ENCODE data around the gene GLP1R. TPM values are rescaled to one million over a fixed set of nuclear protein-coding genes. Genes with fewer than 3 reads are reported as not detected.

Gene GLP1R
- total RNA-seq, 3 donors from 2014 or later (not counting 1 experiment from before 2014, with no cell fraction given) = 2.2 to 6.5 (median 3.0) TPM

DNA sequence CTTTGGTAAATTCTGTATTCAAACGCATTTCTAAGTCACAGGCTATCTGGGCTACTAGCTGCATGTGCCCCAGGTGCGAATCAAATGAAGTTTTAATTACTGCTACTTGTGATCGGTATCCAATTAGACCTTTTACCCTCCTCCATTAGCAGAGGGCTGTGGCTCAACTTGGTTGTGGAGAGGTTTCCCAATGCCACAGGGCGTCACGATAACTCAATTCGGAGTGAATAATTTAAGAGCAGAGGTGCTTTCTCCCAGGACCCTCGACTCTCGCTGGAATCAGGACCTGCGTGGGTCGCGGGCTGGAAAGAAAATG is 65.8 kb downstream of the GLP1R start:
- intact Hi-C loops (cut with micrococcal nuclease) = loop anchor here (10.0 kb wide), 1 partner anchor 480 kb away; the partner anchor contains the start of gene BTBD9
- no peaks in the 10 kb centered on the region for H3K9me3 ChIP-seq (ENCODE audit: control insufficient read depth, insufficient read depth, low read length)

GRCh38 chr6:39114704-39115599 is 66.4 kb downstream of the GLP1R start, which contains the start of gene SAYSD1:
Gene SAYSD1, minus strand, starts transcription at chr6:39115186. Its CDS starts 97 bp downstream, at chr6:39115089.
- H3K27ac Mint-ChIP-seq = peak within 1 kb of the TSS; percentile 91 to 98
- H3K27ac ChIP-seq (ENCODE audit: low read length) = peak within 1 kb of the TSS; percentile 96
- H3K9me3 Mint-ChIP-seq = no peaks in the 10 kb centered on the region
- H3K36me3 Mint-ChIP-seq = no peaks in the 10 kb centered on the region
- peak within 1 kb of the TSS; percentile 96 for H3K4me3 Mint-ChIP-seq
- H3K9me3 ChIP-seq (ENCODE audit: control insufficient read depth, insufficient read depth, low read length) = no peaks in the 10 kb centered on the region
- TF ChIP-seq CTCF (IDR thresholded peaks at IDR 0.05) = no peak
- DNase-seq (peak; percentile 92 to 98), ATAC-seq (peak; percentile 87 to 94 (median 90))
- intact Hi-C loops (cut with micrococcal nuclease) = loop anchor here (10.0 kb wide), 1 partner anchor 480 kb away; the partner anchor contains the start of gene BTBD9
- H3K4me3 ChIP-seq (ENCODE audit: low read length) = peak within 1 kb of the TSS; percentile 92
- WGBS (ENCODE audit: insufficient coverage) = 4% methylated on average over 68 of the region's 68 CpGs
- peaks cover 21 to 29% of the 10 kb centered on the region in 2 donors for H3K4me1 Mint-ChIP-seq
- peaks cover 6% of the 10 kb centered on the region for H3K4me1 ChIP-seq (ENCODE audit: control insufficient read depth, insufficient read depth, low read length)
- peaks cover 4% of the 10 kb centered on the region for H3K36me3 ChIP-seq (ENCODE audit: control insufficient read depth, insufficient read depth, low read length)
- H3K27me3 ChIP-seq (ENCODE audit: control insufficient read depth, insufficient read depth, low read length) = no peaks in the 10 kb centered on the region
- H3K27me3 Mint-ChIP-seq (ENCODE audit: low read depth in 2 of 2) = no peaks in the 10 kb centered on the region

More for the DNA sequence above, 65.8 kb downstream of the GLP1R start:
- WGBS (ENCODE audit: insufficient coverage) = under 1% methylated on average over 10 of the region's 11 CpGs
- Histone ChIP-seq H3K27me3 (ENCODE audit: control insufficient read depth, insufficient read depth, low read length) (no peaks in the 10 kb centered on the region), H3K36me3 (ENCODE audit: control insufficient read depth, insufficient read depth, low read length) (peaks cover 10% of the 10 kb centered on the region), H3K27ac (ENCODE audit: low read length) (peak overlapping the region; percentile 96), H3K4me3 (ENCODE audit: low read length) (peak overlapping the region; percentile 92), H3K4me1 (ENCODE audit: control insufficient read depth, insufficient read depth, low read length) (peaks cover 6% of the 10 kb centered on the region)
- Mint-ChIP-seq H3K36me3 (no peaks in the 10 kb centered on the region), H3K27me3 (ENCODE audit: low read depth in 2 of 2) (no peaks in the 10 kb centered on the region), H3K4me1 (peaks cover 21 to 29% of the 10 kb centered on the region in 2 donors), H3K9me3 (no peaks in the 10 kb centered on the region), H3K27ac (peak overlapping the region; percentile 91 to 98), H3K4me3 (peak overlapping the region; percentile 96)
- ATAC-seq (peak in 2 of 3 donors; percentile 1 to 2), DNase-seq (no peak)
- no peak for TF ChIP-seq CTCF (IDR thresholded peaks at IDR 0.05)

DNA sequence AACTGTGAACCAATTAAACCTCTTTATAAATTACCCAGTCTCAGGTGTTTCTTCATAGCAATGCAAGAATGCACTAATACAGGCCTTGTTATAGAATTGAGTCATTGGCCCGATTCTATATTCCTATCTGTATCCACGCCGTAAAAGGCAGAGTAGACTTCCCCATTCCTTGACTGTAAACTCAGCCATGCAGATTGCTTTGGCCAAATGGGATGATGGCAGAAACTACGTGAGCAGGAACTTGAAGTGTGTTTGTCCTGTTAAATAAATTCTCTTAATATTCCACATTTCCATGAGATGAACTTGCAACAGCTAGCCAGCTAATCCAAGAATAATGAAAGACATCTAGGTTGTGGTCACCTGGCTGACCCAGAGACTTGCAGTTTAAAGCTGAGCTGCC is 70.3 kb downstream of the GLP1R start:
- peaks cover 17 to 19% of the 10 kb centered on the region in 2 donors for H3K27me3 Mint-ChIP-seq (ENCODE audit: low read depth in 2 of 2)
- Histone ChIP-seq H3K36me3 (ENCODE audit: control insufficient read depth, insufficient read depth, low read length) (no peaks in the 10 kb centered on the region), H3K4me1 (ENCODE audit: control insufficient read depth, insufficient read depth, low read length) (peaks cover 6% of the 10 kb centered on the region), H3K27ac (ENCODE audit: low read length) (no peak overlapping the region), H3K9me3 (ENCODE audit: control insufficient read depth, insufficient read depth, low read length) (no peaks in the 10 kb centered on the region), H3K4me3 (ENCODE audit: low read length) (no peak overlapping the region), H3K27me3 (ENCODE audit: control insufficient read depth, insufficient read depth, low read length) (no peaks in the 10 kb centered on the region)
- no peak overlapping the region for H3K4me3 Mint-ChIP-seq
- H3K9me3 Mint-ChIP-seq = no peaks in the 10 kb centered on the region
- intact Hi-C loops (cut with micrococcal nuclease) = loop anchor here (10.0 kb wide), 1 partner anchor 484 kb away; the partner anchor contains the start of gene BTBD9
- no peaks in the 10 kb centered on the region for H3K36me3 Mint-ChIP-seq
- no peak for DNase-seq
- WGBS (ENCODE audit: insufficient coverage) = 96% methylated on average over 3 of the region's 4 CpGs
- no peak for TF ChIP-seq CTCF (IDR thresholded peaks at IDR 0.05)
- peaks cover 14 to 16% of the 10 kb centered on the region in 2 donors for H3K4me1 Mint-ChIP-seq
- no peak for ATAC-seq
- H3K27ac Mint-ChIP-seq = no peak overlapping the region
